OCI-LY7 (cell line): ENCODE results near the gene PDCD2L. TPM values are rescaled to one million over a fixed set of nuclear protein-coding genes. Genes with fewer than 3 reads are reported as not detected.

Experiments used
- BruUV-seq: library from RNA; stranded (reverse); fragments of 400-500 nt; replicated peaks from 2 replicates; lab custom pipeline; 2021; lab: Mats Ljungman, UMichigan
- CTCF ChIA-PET: fragments of 300-600 bp; sonication (Branson Sonifier 250); formaldehyde crosslinking; loops from one replicate; lab custom pipeline; 2022; ENCODE audit warnings: antibody characterized with exemption; ENCODE audit not compliant: unreplicated experiment; lab: Charles Lee
- POLR2A ChIA-PET: fragments of 300-600 bp; sonication (Branson Sonifier 250); formaldehyde crosslinking; loops from one replicate; lab custom pipeline; 2022; ENCODE audit warnings: antibody characterized with exemption; lab: Charles Lee
- DNase-seq: peaks from one replicate; pipeline ENCODE4 v3.0.0-alpha.2; 2015; ENCODE audit warnings: low spot score
- H2AFZ ChIP-seq: fragments of 200-600 bp; sonication (generic), shearing (Covaris generic); 2 replicates; pipeline ENCODE4 v1.6.1; 2014; ENCODE audit warnings: mild to moderate bottlenecking, antibody characterized with exemption, low read length, moderate library complexity
- H3K27ac ChIP-seq: fragments of 200-600 bp; sonication (generic); 2 replicates; pipeline ENCODE4 v1.5.1; 2014; ENCODE audit warnings: mixed run types, low read depth, mild to moderate bottlenecking, moderate library complexity, low read length, inconsistent platforms; ENCODE audit not compliant: poor library complexity, severe bottlenecking
- H3K36me3 ChIP-seq: fragments of 200-600 bp; sonication (generic); 2 replicates; pipeline ENCODE4 v1.6.1; 2014; ENCODE audit warnings: mild to moderate bottlenecking, antibody characterized with exemption, low read length, moderate library complexity, mixed read lengths; ENCODE audit not compliant: insufficient read depth
- H3K4me1 ChIP-seq: fragments of 200-600 bp; sonication (generic); 2 replicates; pipeline ENCODE4 v1.5.1; 2014; ENCODE audit warnings: mild to moderate bottlenecking, low read length; ENCODE audit not compliant: insufficient read depth, poor library complexity, severe bottlenecking
- H3K4me2 ChIP-seq: fragments of 200-600 bp; sonication (generic); 2 replicates; pipeline ENCODE4 v1.6.1; 2014; ENCODE audit warnings: mild to moderate bottlenecking, low read length
- H3K4me3 ChIP-seq: fragments of 200-600 bp; sonication (generic); 2 replicates; pipeline ENCODE4 v1.5.1; 2014; ENCODE audit warnings: mild to moderate bottlenecking, low read depth, low read length; ENCODE audit not compliant: poor library complexity, severe bottlenecking
- H3K79me2 ChIP-seq: fragments of 200-600 bp; sonication (generic); 2 replicates; pipeline ENCODE4 v1.6.1; 2016; ENCODE audit warnings: low read depth, mild to moderate bottlenecking, low read length, moderate library complexity, mixed read lengths; ENCODE audit not compliant: insufficient read depth
- H3K9me2 ChIP-seq: fragments of 200-600 bp; sonication (generic); 2 replicates; pipeline ENCODE4 v1.6.1; 2016; ENCODE audit warnings: mild to moderate bottlenecking, low read length, mixed read lengths; ENCODE audit not compliant: insufficient read depth
- H3K9me3 ChIP-seq: fragments of 200-600 bp; sonication (generic); 2 replicates; pipeline ENCODE4 v1.6.1; 2014; ENCODE audit warnings: mild to moderate bottlenecking, mixed run types, low read length, mixed read lengths
- H4K20me1 ChIP-seq: fragments of 200-600 bp; sonication (generic); 2 replicates; pipeline ENCODE4 v1.6.1; 2014; ENCODE audit warnings: mild to moderate bottlenecking, antibody characterized with exemption, low read length, moderate library complexity, mixed read lengths; ENCODE audit not compliant: insufficient read depth
- EZH2phosphoT487 ChIP-seq: fragments of 200-600 bp; sonication (generic); IDR thresholded peaks from 2 replicates; pipeline ENCODE4 v1.6.1; 2018; ENCODE audit warnings: low read depth, borderline replicate concordance, mild to moderate bottlenecking, mixed run types, antibody characterized with exemption, low read length, moderate library complexity, mixed read lengths
- intact Hi-C: fragments of 100-400 bp; cut with micrococcal nuclease; formaldehyde crosslinking; loops from one replicate; pipeline ENCODE4 v1.10.0; 2022; ENCODE audit not compliant: unreplicated experiment
- total RNA-seq, 2 experiments: library from RNA; depleted of rRNA in 1 of 2; stranded (reverse); fragments of >200 nt in 1 of 2; shearing (Covaris generic) in 1 of 2; gene quantifications; 2 replicates each; pipeline ENCODE4 v1.2.3, GENCODE V29; 2014 to 2022
- TF ChIP-seq, protein P1 (sequence below): fragments of 200-600 bp; sonication (generic); conservative IDR thresholded peaks from 2 replicates; pipeline ENCODE4 v1.5.1; 2014; ENCODE audit warnings: mild to moderate bottlenecking, antibody characterized with exemption, low read length, moderate library complexity, mixed read lengths

Gene PDCD2L
- total RNA-seq, 2 experiments from 2014 or later: 27.5 to 30.0 TPM

DNA sequence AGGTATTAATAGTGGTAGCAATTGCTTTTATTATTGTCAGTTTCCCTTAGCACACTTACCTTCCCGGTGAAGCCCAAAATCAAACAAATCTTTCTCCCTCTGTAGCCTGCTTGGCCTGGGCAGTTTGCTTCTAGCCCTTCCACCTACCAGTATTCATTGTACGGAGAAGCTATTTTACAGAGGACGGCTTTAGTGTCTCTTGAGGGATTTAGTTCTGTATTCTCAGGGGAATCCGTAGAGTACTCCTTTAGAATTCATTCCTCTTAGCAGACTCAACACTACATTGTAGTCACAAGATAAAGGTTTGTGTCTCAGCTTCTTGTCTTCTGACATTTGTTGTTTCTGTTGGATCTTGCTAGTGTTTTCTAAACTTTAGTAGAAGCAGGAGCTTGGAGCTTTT is 53.2 kb downstream of the PDCD2L start:
- no peak overlapping the region for H3K4me3 ChIP-seq
- H3K27ac ChIP-seq: no peak overlapping the region
- DNase-seq: no peak
- H2AFZ ChIP-seq: no peak overlapping the region
- H3K4me2 ChIP-seq: no peak overlapping the region
- H3K9me2 ChIP-seq: no peaks in the 10 kb centered on the region
- intact Hi-C loops: no loop called here
- H3K4me1 ChIP-seq: no peaks in the 10 kb centered on the region
- no TSS peak for BruUV-seq
- H3K36me3 ChIP-seq: peaks cover 97% of the 10 kb centered on the region
- no peaks in the 10 kb centered on the region for H3K9me3 ChIP-seq
- TF ChIP-seq EZH2phosphoT487: no peak
- TF ChIP-seq, protein P1, sequence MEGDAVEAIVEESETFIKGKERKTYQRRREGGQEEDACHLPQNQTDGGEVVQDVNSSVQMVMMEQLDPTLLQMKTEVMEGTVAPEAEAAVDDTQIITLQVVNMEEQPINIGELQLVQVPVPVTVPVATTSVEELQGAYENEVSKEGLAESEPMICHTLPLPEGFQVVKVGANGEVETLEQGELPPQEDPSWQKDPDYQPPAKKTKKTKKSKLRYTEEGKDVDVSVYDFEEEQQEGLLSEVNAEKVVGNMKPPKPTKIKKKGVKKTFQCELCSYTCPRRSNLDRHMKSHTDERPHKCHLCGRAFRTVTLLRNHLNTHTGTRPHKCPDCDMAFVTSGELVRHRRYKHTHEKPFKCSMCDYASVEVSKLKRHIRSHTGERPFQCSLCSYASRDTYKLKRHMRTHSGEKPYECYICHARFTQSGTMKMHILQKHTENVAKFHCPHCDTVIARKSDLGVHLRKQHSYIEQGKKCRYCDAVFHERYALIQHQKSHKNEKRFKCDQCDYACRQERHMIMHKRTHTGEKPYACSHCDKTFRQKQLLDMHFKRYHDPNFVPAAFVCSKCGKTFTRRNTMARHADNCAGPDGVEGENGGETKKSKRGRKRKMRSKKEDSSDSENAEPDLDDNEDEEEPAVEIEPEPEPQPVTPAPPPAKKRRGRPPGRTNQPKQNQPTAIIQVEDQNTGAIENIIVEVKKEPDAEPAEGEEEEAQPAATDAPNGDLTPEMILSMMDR: no peak
- ChIA-PET CTCF (no interaction called here), POLR2A (no interaction called here)
- H3K79me2 ChIP-seq: peaks cover 24% of the 10 kb centered on the region; the same call in 1 of the 2 replicates
- peaks cover 9% of the 10 kb centered on the region for H4K20me1 ChIP-seq

DNA sequence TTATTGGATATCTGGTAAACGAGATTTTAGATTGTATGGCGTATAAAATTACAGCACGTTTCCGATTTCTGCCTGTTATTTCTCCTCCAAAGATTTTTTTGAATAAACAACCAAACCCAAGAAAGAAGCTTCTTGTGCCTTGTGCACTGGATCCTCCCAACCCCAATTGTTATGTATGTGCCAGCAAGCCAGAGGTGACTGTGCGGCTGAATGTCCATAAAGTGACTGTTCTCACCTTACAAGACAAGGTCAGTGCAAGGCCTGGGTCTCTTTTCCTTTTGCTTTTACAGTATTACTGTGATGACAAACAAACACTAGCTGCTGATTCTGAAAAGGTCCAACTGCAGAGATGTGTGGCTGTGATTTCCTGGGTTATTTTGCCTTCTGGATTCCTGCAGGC is 54.5 kb downstream of the PDCD2L start:
- Histone ChIP-seq H3K36me3 (peaks cover 97% of the 10 kb centered on the region), H3K4me1 (no peaks in the 10 kb centered on the region), H3K27ac (no peak overlapping the region), H3K79me2 (peaks cover 24% of the 10 kb centered on the region; the same call in 1 of the 2 replicates), H2AFZ (no peak overlapping the region), H3K9me2 (no peaks in the 10 kb centered on the region), H3K4me3 (no peak overlapping the region), H3K9me3 (no peaks in the 10 kb centered on the region), H4K20me1 (peaks cover 9% of the 10 kb centered on the region), H3K4me2 (no peak overlapping the region)
- POLR2A ChIA-PET: no interaction called here
- no TSS peak for BruUV-seq
- no peak for DNase-seq
- TF ChIP-seq, protein P1: no peak
- no peak for TF ChIP-seq EZH2phosphoT487
- CTCF ChIA-PET: no interaction called here
- intact Hi-C loops: no loop called here

DNA sequence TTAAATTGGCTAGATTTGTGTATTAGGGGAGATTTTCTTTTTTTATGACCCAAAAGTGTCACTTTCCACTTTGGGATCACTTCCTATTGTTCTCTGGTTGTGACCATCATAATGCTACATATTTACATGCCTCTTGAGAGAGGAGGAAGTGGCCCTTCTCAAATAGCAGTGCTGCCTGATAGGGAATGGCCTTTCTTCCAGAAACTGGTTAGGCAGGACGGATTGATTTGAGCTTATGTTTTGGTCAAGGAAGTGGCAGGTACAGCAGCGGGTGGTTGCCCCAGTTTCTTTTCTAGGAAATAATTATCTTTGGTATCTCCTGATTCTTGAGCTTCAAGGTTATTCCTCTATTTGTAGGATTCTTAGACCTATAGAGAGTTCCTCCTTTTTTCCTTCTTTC is 55.4 kb downstream of the PDCD2L start:
- H3K79me2 ChIP-seq: peaks cover 16% of the 10 kb centered on the region; the same call in 1 of the 2 replicates
- H3K9me2 ChIP-seq: no peaks in the 10 kb centered on the region
- TF ChIP-seq, protein P1: no peak
- TF ChIP-seq EZH2phosphoT487: no peak
- no peak overlapping the region for H2AFZ ChIP-seq
- H3K4me2 ChIP-seq: no peak overlapping the region
- peaks cover 9% of the 10 kb centered on the region for H4K20me1 ChIP-seq
- POLR2A ChIA-PET: interaction anchor here (0.6 kb wide), 1 partner anchor 16 kb away, joined by 4 read pairs; no protein-coding TSS in a partner anchor
- H3K9me3 ChIP-seq: no peaks in the 10 kb centered on the region
- no peak for DNase-seq
- no peak overlapping the region for H3K4me3 ChIP-seq
- no peak overlapping the region for H3K27ac ChIP-seq
- intact Hi-C loops: no loop called here
- BruUV-seq: no TSS peak
- CTCF ChIA-PET: no interaction called here
- H3K36me3 ChIP-seq: peaks cover 97% of the 10 kb centered on the region
- no peaks in the 10 kb centered on the region for H3K4me1 ChIP-seq
